ENCODE results near the gene PPP2R5D.

Gene PPP2R5D

DNA sequence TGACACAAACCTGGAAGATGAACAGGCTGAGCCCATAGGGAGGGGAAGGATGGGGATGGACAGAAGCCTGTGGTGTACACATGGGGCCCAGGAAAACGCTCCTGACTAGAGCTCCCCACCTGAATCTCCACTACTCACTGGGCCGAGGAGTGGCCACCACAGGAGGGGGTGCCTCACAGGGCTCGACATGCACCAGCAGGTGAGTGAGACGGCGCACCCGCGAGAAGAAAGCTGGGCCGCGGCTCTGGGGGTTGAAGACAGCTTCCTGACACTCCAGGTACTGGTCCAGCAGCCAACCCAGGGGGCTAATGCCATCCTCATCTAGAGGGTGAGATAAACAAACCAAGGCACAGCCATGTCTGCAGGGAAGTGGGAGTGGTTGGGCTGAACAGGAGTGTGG is 58.9 kb downstream of the PPP2R5D start:
- peaks cover 67% of the 10 kb centered on the region for H3K36me3 Mint-ChIP-seq (ENCODE audit: low read depth)
- no peak overlapping the region for H3K27ac Mint-ChIP-seq
- H3K4me1 Mint-ChIP-seq: no peaks in the 10 kb centered on the region
- TF ChIP-seq, protein P1, sequence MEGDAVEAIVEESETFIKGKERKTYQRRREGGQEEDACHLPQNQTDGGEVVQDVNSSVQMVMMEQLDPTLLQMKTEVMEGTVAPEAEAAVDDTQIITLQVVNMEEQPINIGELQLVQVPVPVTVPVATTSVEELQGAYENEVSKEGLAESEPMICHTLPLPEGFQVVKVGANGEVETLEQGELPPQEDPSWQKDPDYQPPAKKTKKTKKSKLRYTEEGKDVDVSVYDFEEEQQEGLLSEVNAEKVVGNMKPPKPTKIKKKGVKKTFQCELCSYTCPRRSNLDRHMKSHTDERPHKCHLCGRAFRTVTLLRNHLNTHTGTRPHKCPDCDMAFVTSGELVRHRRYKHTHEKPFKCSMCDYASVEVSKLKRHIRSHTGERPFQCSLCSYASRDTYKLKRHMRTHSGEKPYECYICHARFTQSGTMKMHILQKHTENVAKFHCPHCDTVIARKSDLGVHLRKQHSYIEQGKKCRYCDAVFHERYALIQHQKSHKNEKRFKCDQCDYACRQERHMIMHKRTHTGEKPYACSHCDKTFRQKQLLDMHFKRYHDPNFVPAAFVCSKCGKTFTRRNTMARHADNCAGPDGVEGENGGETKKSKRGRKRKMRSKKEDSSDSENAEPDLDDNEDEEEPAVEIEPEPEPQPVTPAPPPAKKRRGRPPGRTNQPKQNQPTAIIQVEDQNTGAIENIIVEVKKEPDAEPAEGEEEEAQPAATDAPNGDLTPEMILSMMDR (IDR thresholded peaks at IDR 0.05; ENCODE audit: unreplicated experiment in 3 of 3): no peak
- no peak overlapping the region for H3K4me3 Mint-ChIP-seq
- H3K27me3 Mint-ChIP-seq (ENCODE audit: low read depth): no peaks in the 10 kb centered on the region
- no peaks in the 10 kb centered on the region for H3K9me3 Mint-ChIP-seq

DNA sequence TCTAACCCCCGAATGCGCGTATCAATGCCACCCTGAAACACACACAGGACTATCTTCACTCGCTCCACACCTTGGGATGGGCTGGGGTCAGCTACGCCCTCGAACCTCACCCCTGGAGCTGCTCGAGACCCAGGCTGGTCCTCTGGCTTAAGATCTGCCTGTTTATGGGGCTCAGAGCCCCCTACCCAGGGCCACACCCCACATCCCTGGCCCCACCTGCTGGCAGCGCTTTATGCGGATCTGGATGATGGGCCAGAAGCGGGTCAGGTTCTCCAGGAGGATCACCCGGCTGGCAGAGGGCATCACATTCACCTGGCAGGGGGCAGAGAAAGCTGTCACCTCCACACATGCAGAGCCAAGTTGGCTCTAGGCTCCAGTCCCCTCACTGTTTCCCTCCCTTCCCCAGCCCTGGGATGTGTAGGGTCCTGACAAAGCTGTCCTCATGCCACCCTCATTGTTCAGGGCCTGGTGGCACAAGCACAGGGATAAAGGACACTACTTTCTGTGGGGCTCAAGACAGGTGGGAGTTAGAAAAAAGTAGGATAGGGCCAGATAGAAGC is 61.1 kb downstream of the PPP2R5D start:
- no peak overlapping the region for H3K4me3 Mint-ChIP-seq
- peaks cover 66% of the 10 kb centered on the region for H3K36me3 Mint-ChIP-seq (ENCODE audit: low read depth)
- TF ChIP-seq, protein P1 (IDR thresholded peaks at IDR 0.05; ENCODE audit: unreplicated experiment in 3 of 3): no peak
- peaks cover 7% of the 10 kb centered on the region for H3K4me1 Mint-ChIP-seq
- H3K27me3 Mint-ChIP-seq (ENCODE audit: low read depth): no peaks in the 10 kb centered on the region
- no peak overlapping the region for H3K27ac Mint-ChIP-seq
- H3K9me3 Mint-ChIP-seq: no peaks in the 10 kb centered on the region

DNA sequence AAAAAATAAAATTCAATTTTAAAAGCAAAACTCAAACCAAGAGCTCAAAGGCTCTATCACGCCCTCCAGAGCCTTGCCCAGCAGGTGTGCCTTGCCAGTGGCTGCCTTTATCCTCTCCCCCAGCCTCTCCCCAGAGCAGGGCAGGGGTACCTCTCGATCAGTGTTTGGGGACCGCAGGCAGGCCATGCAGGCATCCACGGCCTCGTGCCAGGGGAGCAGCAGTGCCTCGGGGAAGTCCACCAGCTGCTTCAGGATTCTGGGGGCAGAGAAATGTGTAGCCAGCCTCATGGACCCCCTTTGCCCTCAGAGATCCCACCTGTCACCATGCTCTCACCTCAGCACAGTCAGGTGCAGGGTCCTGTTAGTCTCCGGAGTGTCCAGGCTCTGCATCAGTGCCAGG is 63.6 kb downstream of the PPP2R5D start:
- H3K9me3 Mint-ChIP-seq: no peaks in the 10 kb centered on the region
- H3K27ac Mint-ChIP-seq: no peak overlapping the region
- H3K4me1 Mint-ChIP-seq: peaks cover 31% of the 10 kb centered on the region
- TF ChIP-seq, protein P1 (IDR thresholded peaks at IDR 0.05; ENCODE audit: unreplicated experiment in 3 of 3): no peak
- no peaks in the 10 kb centered on the region for H3K27me3 Mint-ChIP-seq (ENCODE audit: low read depth)
- H3K4me3 Mint-ChIP-seq: no peak overlapping the region
- peaks cover 64% of the 10 kb centered on the region for H3K36me3 Mint-ChIP-seq (ENCODE audit: low read depth)

DNA sequence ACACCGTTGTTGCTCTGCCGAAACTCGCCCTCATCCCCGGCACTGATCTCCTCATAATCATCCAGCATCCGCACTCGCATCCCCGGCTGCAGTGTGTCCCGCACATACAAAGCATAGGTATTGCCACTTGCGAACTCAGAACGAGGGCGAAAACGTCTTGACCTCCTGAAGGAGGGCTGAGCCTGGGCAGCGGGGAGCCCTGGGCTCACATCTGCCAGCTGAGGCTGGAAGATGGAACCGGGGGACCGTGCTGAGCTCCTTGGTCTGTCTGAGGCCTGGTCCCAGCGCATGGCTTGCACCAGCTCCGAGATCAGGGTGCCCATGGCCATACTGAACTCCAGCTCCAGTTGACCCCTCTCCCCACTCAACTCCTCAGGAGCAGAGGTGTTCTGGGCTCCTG is 66.6 kb downstream of the PPP2R5D start:
- H3K27me3 Mint-ChIP-seq (ENCODE audit: low read depth): no peaks in the 10 kb centered on the region
- peaks cover 41% of the 10 kb centered on the region for H3K4me1 Mint-ChIP-seq
- peak overlapping the region in 2 of 3 experiments; percentile 2 to 50 for H3K27ac Mint-ChIP-seq
- peak overlapping the region; percentile 18 to 98 (median 97) for H3K4me3 Mint-ChIP-seq
- H3K36me3 Mint-ChIP-seq (ENCODE audit: low read depth): peaks cover 61% of the 10 kb centered on the region
- no peaks in the 10 kb centered on the region for H3K9me3 Mint-ChIP-seq
- TF ChIP-seq, protein P1 (IDR thresholded peaks at IDR 0.05; ENCODE audit: unreplicated experiment in 3 of 3): no peak

DNA sequence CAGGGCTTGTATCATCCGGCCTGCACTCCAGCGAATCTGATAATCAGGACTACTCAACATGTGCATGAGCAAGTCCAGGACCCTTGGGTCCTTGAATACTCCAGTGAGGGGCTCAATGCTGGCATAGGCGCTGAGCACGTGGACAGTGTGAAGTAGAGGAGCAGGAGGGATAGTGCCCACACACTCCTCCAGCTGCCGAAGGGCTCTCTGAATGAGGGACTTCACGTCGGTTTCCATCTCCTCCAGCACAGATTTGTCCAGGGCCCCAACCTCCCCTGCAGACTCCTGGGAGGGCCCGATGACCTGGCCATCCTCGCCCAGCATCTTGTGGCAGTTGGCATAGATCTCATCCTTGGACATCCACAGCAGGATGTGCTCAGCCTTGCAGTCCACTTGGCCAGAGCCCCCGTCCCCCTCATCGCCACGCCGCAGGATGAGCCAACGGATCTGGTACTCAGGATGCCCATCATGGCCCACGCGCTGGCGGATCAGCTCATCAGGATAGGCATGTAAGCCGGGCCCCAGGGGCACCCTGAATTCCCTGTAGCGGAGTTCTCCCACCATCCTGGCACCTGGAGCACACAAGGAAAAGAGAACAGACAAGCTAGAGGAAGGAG is 68.0 kb downstream of the PPP2R5D start:
- Mint-ChIP-seq H3K4me1 (peaks cover 41% of the 10 kb centered on the region), H3K27me3 (ENCODE audit: low read depth) (no peaks in the 10 kb centered on the region), H3K9me3 (no peaks in the 10 kb centered on the region), H3K27ac (peak overlapping the region; percentile 98 to 99 (median 99)), H3K36me3 (ENCODE audit: low read depth) (peaks cover 53% of the 10 kb centered on the region), H3K4me3 (peak overlapping the region; percentile 96 to 98 (median 97))
- TF ChIP-seq, protein P1 (IDR thresholded peaks at IDR 0.05; ENCODE audit: unreplicated experiment in 3 of 3): no peak
